ENCODE data around the gene ZNF83.
"Not testable (repeated sequence)": the region's sequence is repeated elsewhere in the genome, so short reads cannot be mapped to it uniquely, and the experiment has no call there.

Gene ZNF83

DNA sequence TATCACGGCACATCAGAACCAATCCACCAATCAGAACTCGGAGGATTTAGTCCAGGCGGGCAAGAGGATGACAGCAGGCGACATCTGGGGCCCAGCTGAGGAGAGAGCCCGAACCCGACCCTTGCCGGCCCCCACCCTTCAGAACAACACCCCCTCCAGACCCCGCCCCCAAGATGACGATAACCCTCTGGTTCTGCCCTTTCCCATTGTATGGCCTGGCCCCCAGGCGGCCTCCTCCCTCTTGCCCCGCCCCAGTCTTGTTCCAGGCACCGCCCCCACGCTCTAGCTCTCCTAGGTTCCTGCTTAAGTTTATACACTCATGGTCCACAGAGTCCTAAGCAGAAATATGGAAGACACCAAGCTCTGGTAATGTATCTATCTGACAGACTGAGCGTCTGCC is 2.8 kb upstream of the ZNF83 start:
- peak; percentile 11 for DNase-seq (ENCODE audit: low read depth)
- no peak overlapping the region for H3K4me3 ChIP-seq (ENCODE audit: low read depth, low read length)
- TF ChIP-seq, protein P1, sequence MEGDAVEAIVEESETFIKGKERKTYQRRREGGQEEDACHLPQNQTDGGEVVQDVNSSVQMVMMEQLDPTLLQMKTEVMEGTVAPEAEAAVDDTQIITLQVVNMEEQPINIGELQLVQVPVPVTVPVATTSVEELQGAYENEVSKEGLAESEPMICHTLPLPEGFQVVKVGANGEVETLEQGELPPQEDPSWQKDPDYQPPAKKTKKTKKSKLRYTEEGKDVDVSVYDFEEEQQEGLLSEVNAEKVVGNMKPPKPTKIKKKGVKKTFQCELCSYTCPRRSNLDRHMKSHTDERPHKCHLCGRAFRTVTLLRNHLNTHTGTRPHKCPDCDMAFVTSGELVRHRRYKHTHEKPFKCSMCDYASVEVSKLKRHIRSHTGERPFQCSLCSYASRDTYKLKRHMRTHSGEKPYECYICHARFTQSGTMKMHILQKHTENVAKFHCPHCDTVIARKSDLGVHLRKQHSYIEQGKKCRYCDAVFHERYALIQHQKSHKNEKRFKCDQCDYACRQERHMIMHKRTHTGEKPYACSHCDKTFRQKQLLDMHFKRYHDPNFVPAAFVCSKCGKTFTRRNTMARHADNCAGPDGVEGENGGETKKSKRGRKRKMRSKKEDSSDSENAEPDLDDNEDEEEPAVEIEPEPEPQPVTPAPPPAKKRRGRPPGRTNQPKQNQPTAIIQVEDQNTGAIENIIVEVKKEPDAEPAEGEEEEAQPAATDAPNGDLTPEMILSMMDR (conservative IDR thresholded peaks at IDR 0.05; ENCODE audit: low read depth, low read length) = no peak

DNA sequence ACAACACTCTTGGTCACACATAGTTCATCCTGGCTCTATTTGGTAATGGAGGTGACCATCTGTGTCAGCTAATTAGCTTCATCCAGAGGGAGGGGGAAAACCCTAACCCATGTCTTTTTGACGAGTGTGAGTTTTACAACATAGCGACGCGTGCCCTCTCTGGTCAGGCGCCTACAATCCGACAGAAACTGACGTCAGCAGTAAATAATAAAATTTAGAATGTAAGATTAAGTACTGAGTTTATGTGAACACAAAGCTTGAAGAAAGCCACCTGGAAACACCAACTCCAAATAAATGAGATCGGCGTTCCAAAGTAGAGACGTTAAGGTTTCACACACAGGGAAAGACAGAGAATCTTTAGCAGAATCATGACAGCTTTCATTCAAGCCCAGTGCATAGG is 1.8 kb upstream of the ZNF83 start:
- no peak for DNase-seq (ENCODE audit: low read depth)
- H3K4me3 ChIP-seq (ENCODE audit: low read depth, low read length) = no peak overlapping the region
- TF ChIP-seq, protein P1 (conservative IDR thresholded peaks at IDR 0.05; ENCODE audit: low read depth, low read length) = no peak

DNA sequence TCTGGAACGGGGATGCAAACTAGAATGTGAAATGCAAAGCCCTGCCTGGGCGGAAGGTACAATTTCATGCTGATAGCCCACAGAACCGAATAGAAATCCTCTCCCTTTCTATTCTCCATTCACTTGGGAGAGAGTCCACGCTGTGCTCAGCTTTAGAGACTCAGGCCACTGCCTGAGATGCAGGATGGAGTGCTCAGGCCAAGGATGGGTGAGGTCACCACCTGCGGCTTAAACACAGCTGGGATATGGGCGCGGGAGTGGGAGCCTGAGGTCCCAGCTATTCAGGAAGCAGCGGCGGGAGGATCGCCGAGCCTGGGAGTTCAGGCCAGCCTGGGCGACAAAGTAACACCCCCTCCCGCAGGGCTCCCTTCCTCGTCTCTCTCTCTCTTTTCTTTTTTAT is 446 bp upstream of the ZNF83 start:
- DNase-seq (ENCODE audit: low read depth) = no peak
- TF ChIP-seq, protein P1 (conservative IDR thresholded peaks at IDR 0.05; ENCODE audit: low read depth, low read length) = no peak
- peak overlapping the region; percentile 54 for H3K4me3 ChIP-seq (ENCODE audit: low read depth, low read length)

DNA sequence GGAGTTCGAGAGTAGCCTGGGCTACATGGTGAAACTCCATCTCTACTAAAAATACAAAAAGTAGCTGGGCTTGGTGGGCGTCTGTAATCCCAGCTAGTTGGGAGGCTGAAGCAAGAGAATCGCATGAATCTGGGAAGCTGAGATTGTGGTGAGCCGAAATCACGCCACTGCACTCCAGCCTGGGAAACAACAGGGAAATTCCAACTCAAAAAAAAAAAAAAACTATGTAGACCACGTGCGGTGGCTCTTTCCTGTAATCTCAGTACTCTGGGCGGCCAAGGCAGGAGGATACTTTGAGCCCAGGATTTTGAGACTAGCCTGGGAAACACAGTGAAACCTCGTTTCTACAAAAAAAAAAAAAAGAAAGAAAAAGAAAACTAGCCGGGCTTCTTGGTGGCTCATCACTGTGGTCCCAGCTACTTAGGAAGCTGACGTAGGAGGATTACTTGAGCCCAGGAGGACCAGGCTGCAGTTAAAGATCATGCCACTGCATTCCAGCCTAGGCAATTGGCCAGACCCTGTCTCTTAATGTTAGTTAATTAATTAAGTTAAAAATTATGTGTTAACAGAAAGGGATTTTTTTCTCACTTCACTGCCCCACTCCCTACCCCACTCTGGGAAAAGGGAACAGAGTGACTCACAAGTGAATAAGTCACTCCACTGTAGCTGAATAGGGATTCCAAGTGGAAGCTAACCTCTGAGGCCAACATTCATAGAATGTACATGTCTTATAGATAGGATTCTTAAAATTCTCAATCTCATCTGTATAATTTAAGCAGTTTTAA is 2.2 kb downstream of the ZNF83 start:
- no peak overlapping the region for H3K4me3 ChIP-seq (ENCODE audit: low read depth, low read length)
- no peak for DNase-seq (ENCODE audit: low read depth)
- TF ChIP-seq, protein P1 (conservative IDR thresholded peaks at IDR 0.05; ENCODE audit: low read depth, low read length) = no peak

DNA sequence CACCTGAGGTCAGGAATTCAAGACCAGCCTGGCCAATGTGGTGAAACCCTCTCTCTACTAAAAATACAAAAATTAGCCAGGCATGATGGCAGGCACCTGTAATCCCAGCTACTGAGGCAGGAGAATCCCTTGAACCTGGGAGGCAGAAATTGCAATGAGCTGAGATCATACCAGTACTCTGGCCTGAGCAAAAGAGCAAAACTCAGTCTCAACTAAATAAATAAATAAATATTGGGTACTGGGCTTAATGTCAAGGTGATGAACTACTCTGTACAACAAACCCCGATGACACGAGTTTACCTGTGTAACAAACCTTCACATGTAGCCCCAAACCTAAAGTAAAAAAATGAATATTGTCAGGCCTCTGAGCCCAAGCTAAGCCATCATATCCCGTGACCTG is 10.7 kb downstream of the ZNF83 start:
- not testable (repeated sequence) for H3K4me3 ChIP-seq (ENCODE audit: low read depth, low read length); DNase-seq (ENCODE audit: low read depth)

DNA sequence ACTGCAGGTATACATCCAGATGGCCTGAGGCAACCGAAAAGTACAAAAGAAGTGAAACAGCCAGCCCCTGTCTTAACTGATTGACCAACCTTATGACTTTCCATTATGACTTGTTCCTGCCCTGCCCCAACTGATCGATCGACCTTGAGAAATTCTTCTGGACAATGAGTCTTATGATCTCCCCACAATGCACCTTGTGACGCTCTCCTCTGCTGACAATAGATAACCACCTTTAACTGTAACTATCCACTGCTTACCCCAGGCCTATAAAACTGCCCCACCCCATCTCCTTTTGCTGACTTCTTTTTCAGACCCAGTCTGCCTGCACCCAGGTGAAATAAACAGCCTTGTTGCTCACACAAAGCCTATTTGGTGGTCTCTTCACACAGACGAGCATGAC is 11.2 kb downstream of the ZNF83 start:
- H3K4me3 ChIP-seq (ENCODE audit: low read depth, low read length) = no peak overlapping the region
- TF ChIP-seq, protein P1 (conservative IDR thresholded peaks at IDR 0.05; ENCODE audit: low read depth, low read length) = no peak
- DNase-seq (ENCODE audit: low read depth) = no peak

DNA sequence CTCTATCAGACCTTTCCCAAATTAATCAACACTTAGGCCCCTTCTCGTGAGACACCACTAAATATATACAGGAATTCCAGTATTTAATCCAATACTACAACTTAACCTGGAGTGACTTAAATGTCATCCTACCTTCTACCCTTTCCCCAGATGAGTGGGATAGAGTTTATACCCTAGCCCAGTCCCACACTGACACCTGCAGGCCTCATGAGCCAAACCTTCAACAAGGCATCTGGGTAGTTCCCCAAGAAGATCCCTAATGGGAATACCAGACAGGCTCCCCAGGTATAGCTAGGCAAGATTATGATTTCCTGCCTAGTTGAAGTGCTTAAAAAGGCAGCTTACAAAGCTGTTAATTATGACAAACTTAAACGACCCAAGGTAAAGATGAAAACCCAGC is 15.9 kb downstream of the ZNF83 start:
- TF ChIP-seq, protein P1 (conservative IDR thresholded peaks at IDR 0.05; ENCODE audit: low read depth, low read length) = peak; percentile 14

More for the DNA sequence above, 15.9 kb downstream of the ZNF83 start:
- DNase-seq (ENCODE audit: low read depth) = no peak
- H3K4me3 ChIP-seq (ENCODE audit: low read depth, low read length) = no peak overlapping the region
